ENCODE measurements around the gene CYP3A7. TPM values are rescaled to one million over a fixed set of nuclear protein-coding genes. Genes with fewer than 3 reads are reported as not detected.

CYP3A7 gene
- total RNA-seq (1 to 10 TPM in 1 of 6 donors, under 1 TPM in 4, not detected in 1; 0.19 to 1.3 (median 0.25) TPM), polyA plus RNA-seq (under 1 TPM; 0.11 to 0.23 TPM)

- FAIRE-seq (no peak), ATAC-seq (no peak), DNase-seq (no peak)
- H3K4me3 ChIP-seq = no peak within 1 kb of the TSS
- intact Hi-C loops (cut with DNase I) = no loop called here
- no peaks in the 10 kb centered on the region for H3K9me3 ChIP-seq
- H3K27me3 ChIP-seq = no peaks in the 10 kb centered on the region
- 88 to 89% methylated on average over 5 of the region's 5 CpGs for WGBS, 2 donors
- no peak for TF ChIP-seq CTCF (IDR thresholded peaks at IDR 0.05)
- H3K4me1 ChIP-seq = peaks cover 0 to 10% (median 3%) of the 10 kb centered on the region in 3 donors
- H3K36me3 ChIP-seq = no peaks in the 10 kb centered on the region
- H3K27ac ChIP-seq = no peak within 1 kb of the TSS
Observed at GRCh38 chr7:99734987-99735386, at the start of gene CYP3A7. CYP3A7 (minus strand) TSS chr7:99735196; CDS start chr7:99735093, 103 bp downstream.

GRCh38 chr7:99784007-99784406 is 49.0 kb upstream of the CYP3A7 start, which contains the start of gene CYP3A4:
CYP3A4 (minus strand) TSS chr7:99784184; CDS start chr7:99784081, 103 bp downstream.
- H3K4me1 ChIP-seq = no peaks in the 10 kb centered on the region
- ATAC-seq (peak in 2 of 4 donors; percentile 35 to 52), DNase-seq (no peak), FAIRE-seq (no peak)
- no peaks in the 10 kb centered on the region for H3K36me3 ChIP-seq
- no peaks in the 10 kb centered on the region for H3K27me3 ChIP-seq
- no peak for TF ChIP-seq CTCF (IDR thresholded peaks at IDR 0.05)
- intact Hi-C loops (cut with DNase I) = no loop called here
- no peak within 1 kb of the TSS for H3K27ac ChIP-seq
- H3K4me3 ChIP-seq = no peak within 1 kb of the TSS
- no peaks in the 10 kb centered on the region for H3K9me3 ChIP-seq

DNA sequence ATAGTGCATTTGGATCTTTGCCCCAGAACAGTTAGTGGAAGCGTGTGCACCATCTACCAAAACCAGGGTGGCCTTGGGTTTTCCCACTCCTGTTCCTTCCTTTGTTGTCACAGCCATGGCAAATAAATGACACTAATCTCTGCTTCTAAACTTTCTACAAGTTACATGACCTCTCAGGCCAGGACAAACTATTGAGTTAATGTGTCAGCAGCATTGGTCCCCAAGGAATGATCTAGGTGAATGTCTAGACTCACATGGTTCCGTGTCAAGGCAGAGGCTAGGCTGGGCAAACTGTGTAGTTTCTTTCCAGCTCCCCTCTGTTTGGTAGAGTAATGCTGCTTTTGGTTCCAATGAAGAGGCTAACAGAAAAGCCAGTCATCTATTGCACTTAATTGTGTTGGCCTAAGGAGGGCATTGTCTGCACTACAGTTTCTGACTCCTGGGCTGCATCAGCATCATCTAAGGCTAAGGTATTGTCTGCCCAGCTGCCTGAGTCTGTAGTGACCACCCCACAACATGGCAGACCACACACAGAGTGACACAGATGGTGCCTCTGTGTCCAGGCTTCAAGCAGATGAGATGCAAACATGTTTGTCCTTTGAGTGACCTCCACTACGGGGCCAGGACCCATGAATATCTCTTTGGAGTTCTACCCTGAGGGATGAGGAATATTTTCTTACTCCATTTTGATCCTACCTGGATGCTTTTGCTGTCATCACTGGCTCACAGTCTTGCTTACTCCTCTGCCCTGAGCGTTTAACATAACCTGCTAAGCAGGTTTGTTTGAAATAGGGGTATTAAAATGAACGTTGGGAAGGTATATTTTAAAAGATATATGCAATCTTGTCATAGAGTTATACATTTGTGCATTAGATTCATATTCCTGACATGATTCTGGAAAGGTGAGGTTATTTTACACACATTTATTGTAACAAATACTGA is 47.3 kb upstream of the CYP3A7 start:
- Histone ChIP-seq H3K9me3 (no peaks in the 10 kb centered on the region), H3K36me3 (no peaks in the 10 kb centered on the region), H3K4me3 (no peak overlapping the region), H3K27ac (no peak overlapping the region), H3K27me3 (no peaks in the 10 kb centered on the region), H3K4me1 (no peaks in the 10 kb centered on the region)
- intact Hi-C loops (cut with DNase I) = no loop called here
- FAIRE-seq (no peak), ATAC-seq (peak in 2 of 4 donors; percentile 16 to 31), DNase-seq (no peak)
- WGBS, 2 donors = 64 to 66% methylated on average over 5 of the region's 5 CpGs
- no peak for TF ChIP-seq CTCF (IDR thresholded peaks at IDR 0.05)

GRCh38 chr7:99780588-99780987 is 45.6 kb upstream of the CYP3A7 start:
- Histone ChIP-seq H3K4me1 (no peaks in the 10 kb centered on the region), H3K4me3 (no peak overlapping the region), H3K36me3 (no peaks in the 10 kb centered on the region), H3K9me3 (no peaks in the 10 kb centered on the region), H3K27me3 (no peaks in the 10 kb centered on the region), H3K27ac (no peak overlapping the region)
- DNase-seq (no peak), FAIRE-seq (no peak), ATAC-seq (no peak)
- TF ChIP-seq CTCF (IDR thresholded peaks at IDR 0.05) = no peak
- intact Hi-C loops (cut with DNase I) = no loop called here
- 86 to 89% methylated on average over 1 of the region's 1 CpG for WGBS, 2 donors

GRCh38 chr7:99779949-99780348 is 45.0 kb upstream of the CYP3A7 start:
- no peak for ATAC-seq
- no peak overlapping the region for H3K4me3 ChIP-seq
- H3K9me3 ChIP-seq = no peaks in the 10 kb centered on the region
- H3K27me3 ChIP-seq = no peaks in the 10 kb centered on the region
- intact Hi-C loops (cut with DNase I) = no loop called here
- no peak for FAIRE-seq
- no peak overlapping the region for H3K27ac ChIP-seq
- TF ChIP-seq CTCF (IDR thresholded peaks at IDR 0.05) = no peak
- no peak for DNase-seq
- WGBS, 2 donors = 75 to 86% methylated on average over 3 of the region's 3 CpGs
- H3K4me1 ChIP-seq = no peaks in the 10 kb centered on the region
- H3K36me3 ChIP-seq = no peaks in the 10 kb centered on the region

Measured in pancreas (tissue), 10 donors.